AG10803 (cell line): ENCODE data around the gene DOCK1.
A peak's percentile ranks its signal among the peaks of the same experiment; 100 is the strongest.

Experiments
- DNase-seq: peaks from one replicate; pipeline ENCODE4 v3.0.0; 2010; ENCODE audit warnings: low read depth
- H3K4me3 ChIP-seq: 2 replicates; pipeline ENCODE4 v1.5.1; 2011; ENCODE audit warnings: mild to moderate bottlenecking, low read length, control low read depth
- TF ChIP-seq, protein P1 (sequence below): conservative IDR thresholded peaks from 2 replicates; pipeline ENCODE4 v1.5.1; 2011; ENCODE audit warnings: mild to moderate bottlenecking, low read length, control low read depth, inconsistent platforms

The DOCK1 gene

DNA sequence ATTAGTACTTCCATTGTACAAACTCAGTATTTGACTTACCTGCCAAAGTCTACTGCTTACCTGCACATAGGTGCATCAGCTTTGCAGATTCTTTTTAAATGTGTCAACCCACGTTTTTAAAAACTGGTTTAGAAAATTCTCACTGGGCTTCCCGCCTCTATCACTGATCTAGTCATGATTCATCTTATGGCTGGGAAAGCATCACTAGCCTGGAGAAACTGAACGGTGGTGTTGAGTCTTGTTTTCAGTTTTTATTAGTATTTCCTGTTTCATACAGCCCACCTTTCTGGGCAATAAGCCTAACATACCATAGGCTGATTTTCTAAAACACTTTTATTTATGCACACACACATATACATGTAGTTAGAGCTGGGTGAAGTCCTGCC lies 19.7 kb downstream of the DOCK1 start:
- no peak for DNase-seq
- H3K4me3 ChIP-seq: no peak overlapping the region
- TF ChIP-seq, protein P1, sequence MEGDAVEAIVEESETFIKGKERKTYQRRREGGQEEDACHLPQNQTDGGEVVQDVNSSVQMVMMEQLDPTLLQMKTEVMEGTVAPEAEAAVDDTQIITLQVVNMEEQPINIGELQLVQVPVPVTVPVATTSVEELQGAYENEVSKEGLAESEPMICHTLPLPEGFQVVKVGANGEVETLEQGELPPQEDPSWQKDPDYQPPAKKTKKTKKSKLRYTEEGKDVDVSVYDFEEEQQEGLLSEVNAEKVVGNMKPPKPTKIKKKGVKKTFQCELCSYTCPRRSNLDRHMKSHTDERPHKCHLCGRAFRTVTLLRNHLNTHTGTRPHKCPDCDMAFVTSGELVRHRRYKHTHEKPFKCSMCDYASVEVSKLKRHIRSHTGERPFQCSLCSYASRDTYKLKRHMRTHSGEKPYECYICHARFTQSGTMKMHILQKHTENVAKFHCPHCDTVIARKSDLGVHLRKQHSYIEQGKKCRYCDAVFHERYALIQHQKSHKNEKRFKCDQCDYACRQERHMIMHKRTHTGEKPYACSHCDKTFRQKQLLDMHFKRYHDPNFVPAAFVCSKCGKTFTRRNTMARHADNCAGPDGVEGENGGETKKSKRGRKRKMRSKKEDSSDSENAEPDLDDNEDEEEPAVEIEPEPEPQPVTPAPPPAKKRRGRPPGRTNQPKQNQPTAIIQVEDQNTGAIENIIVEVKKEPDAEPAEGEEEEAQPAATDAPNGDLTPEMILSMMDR: no peak

DNA sequence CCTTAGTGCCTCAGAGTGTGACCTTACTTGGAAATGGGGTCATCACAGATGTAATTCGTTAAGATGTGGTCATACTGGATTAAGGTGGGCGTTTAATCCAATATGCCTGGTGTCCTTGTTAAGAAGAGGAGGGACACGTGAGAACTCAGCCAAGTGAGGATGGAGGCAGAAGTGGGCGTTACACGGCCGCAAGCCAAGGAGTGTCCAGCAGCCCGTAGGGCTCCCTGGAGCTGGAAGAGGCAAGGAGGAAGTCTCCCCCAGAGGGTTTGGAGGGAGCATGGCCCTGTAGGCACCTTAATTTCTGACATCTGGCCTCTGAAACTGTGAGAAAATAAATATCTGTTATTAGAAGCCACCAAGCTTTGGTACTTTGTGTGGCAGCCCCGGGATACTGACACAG lies 21.3 kb downstream of the DOCK1 start:
- no peak for DNase-seq
- TF ChIP-seq, protein P1: no peak
- no peak overlapping the region for H3K4me3 ChIP-seq

GRCh38 chr10:126927799-126928198 lies 22.6 kb downstream of the DOCK1 start:
- no peak for DNase-seq
- TF ChIP-seq, protein P1: no peak
- H3K4me3 ChIP-seq: no peak overlapping the region

DNA sequence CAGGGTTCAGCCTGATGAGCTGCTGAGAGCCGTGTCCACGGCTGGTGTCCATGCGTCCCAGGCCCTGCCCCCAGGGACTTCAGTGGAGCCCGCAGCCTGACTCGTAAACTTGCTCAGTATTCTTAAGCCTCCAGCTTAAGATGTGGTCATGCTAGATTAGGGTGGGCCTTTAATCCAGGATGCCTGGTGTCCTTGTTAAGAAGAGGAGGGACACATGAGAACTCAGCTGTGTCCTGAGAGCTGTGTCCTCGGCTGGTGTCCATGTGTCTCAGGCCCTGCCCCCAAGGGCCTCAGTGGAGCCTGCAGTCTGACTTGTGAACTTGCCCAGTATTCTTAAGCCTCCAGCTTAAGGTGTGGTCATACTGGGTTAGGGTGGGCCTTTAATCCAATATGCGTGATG lies 23.0 kb downstream of the DOCK1 start:
- DNase-seq: no peak
- H3K4me3 ChIP-seq: no peak overlapping the region
- TF ChIP-seq, protein P1: no peak

- no peak for DNase-seq
- H3K4me3 ChIP-seq: no peak overlapping the region
- TF ChIP-seq, protein P1: no peak
Measured at GRCh38 chr10:126929391-126929790, 24.2 kb downstream of the DOCK1 start.

DNA sequence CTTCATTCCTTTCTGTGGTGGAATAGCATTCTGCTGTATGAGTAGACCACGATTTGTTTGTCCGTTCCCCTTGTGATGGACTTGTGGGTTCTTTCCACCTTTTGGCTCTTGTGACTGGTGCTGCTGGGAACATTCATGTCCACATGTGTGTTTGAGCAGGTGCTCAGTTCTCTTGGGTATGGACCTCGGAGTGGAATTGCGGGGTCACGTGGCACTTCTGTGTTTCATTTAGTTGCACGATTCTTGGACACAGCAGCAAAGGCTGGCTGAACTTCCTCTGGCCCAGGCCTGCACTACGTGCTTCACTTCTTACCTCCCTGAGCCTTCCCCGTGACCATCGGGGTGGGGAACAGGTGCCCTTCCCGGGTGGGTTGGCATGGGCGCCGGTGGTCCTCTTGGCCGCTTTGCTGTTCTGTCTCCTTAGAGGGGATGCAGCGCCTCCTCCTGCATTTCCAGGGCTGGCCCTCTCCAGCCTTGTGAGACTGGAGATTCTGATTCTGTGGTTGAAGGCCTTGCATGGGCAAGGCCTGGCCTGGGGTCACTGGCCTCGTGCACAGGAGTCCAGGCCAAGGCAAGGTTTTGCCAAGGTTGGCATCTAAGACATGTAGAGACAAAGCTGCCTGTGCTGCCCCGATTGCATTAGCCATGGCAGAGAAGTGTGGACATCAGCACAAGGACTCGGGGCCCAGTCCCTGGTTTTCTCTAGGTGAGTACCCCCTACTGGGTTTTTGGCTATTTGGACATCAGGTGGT lies 25.1 kb downstream of the DOCK1 start:
- DNase-seq: no peak
- TF ChIP-seq, protein P1: no peak
- no peak overlapping the region for H3K4me3 ChIP-seq

DNA sequence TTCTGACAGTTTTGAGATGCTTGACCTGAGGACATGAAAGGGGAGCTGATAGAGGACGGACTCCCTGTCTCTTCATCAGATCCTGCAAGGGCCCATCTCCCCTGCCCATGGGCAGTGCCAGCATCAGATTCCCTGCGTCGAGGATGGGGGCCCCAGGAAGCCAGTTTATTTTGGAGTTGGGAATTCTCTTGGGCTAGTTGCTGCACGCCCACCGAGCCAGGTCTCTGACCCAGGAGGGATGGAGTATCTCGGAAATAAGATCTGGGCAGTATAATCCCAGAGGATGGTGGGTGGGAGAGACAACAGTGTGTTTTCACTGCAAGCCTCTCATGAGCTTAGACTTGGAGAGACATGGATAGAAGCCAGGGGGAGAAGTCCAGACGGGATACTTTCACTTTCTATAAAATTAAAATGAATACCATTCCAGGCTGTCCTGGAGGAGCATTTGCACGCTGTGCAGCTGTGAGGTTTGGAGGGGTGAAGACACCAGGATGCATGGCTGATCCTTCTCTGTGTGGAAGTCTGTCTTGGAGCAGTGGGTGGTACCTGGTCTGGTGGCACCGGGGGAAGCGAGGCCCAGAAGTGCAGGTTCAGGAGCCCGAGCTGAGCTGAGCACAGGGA lies 25.8 kb downstream of the DOCK1 start:
- DNase-seq: peak; percentile 57
- peak overlapping the region; percentile 34 for H3K4me3 ChIP-seq
- TF ChIP-seq, protein P1: no peak
